ENCODE results near the gene USH1C.

- TF ChIP-seq CTCF (IDR thresholded peaks at IDR 0.05), result no peak
- TF ChIP-seq POLR2A (IDR thresholded peaks at IDR 0.05), result no peak
- no peak for TF ChIP-seq EP300 (IDR thresholded peaks at IDR 0.05)
Observed at GRCh38 chr11:17535488-17535887, 8.7 kb downstream of the USH1C start.

Data from ovary (tissue), 3 donors.